NCI-H146 treated with DMSO at 0.1 percent for 48 hours (cell line): Measurements from ENCODE around the gene FGF14.

Experiments used
- DNase-seq: peaks from one replicate; lab custom pipeline; 2025; ENCODE audit not compliant: unreplicated experiment; lab: John Stamatoyannopoulos, UW

FGF14 gene

GRCh38 chr13:102401766-102402165, at the start of gene FGF14:
TSS of gene FGF14 (minus strand) at chr13:102402048.
- DNase-seq: no peak

- no peak for DNase-seq
These were observed 41.4 kb upstream of the FGF14 start for GRCh38 chr13:102443249-102443648.

DNA sequence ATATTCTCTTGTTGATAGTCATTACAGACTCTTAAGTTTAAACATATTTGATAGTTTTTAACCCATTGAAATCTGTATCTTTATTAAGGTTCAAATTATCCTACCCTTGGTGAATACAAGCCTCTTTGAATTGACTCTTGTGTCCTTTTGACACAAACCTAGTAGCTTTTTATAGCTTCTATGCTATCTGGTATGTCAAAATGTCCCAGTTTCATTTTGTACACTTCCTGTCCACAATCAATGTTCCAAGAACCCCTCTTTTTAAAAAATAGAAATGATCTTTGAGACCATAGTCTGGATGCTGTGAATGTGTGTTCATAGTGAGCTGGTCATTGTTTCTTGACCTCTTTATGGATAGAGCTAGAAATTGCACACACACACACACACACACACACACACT, 39.2 kb upstream of the FGF14 start:
- DNase-seq: no peak

- DNase-seq: no peak
These were observed 38.5 kb upstream of the FGF14 start for GRCh38 chr13:102440259-102440936.

DNA sequence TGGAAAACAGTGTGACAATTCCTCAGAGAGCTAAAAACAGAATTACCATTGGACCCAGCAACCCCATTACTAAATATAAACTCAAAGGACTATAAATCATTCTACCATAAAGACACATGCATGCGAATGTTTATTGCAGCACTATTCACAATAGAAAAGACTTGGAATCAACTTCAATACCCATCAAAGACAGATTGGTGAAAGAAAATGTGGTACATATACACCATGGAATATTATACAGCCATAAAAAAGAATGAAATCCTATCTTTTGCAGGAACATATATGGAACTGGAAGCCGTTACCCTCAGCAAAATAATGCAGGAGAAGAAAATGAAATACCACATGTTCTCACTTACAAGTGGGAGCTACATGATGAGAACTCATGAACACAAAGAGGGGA, 20.8 kb upstream of the FGF14 start:
- DNase-seq: no peak

- no peak for DNase-seq
These were observed 3.8 kb upstream of the FGF14 start for GRCh38 chr13:102405499-102406100.

- peak; percentile 57 for DNase-seq
These were observed 442 bp upstream of the FGF14 start for GRCh38 chr13:102402290-102402689.

- DNase-seq: no peak
These were observed 583 bp downstream of the FGF14 start for GRCh38 chr13:102401265-102401664.

DNA sequence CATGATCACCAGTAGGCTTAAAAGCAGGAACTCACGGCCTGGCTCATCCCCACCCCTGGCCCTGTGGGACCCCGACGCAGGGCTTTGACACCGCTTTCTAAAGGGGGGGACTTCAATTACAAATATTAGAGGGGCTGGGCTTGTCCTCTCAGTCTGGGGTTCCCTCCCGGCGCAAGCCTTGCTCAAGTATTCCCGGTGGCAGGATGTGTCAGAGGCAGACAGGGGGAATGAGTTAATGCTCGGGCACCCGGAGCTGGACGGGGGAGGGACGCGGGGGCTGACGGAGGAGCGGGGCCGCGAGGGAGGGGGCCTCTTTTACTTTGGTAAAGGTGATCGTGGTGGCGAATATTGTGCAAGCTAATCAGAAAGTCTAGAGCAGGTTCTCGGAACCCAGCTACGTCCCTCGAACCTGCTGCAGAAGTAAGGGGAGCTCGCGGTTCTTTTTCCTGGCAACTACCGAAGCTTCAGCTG, 1.1 kb downstream of the FGF14 start:
- DNase-seq: no peak

- peak; percentile 28 for DNase-seq
These were observed 1.8 kb downstream of the FGF14 start for GRCh38 chr13:102399791-102400674.

DNA sequence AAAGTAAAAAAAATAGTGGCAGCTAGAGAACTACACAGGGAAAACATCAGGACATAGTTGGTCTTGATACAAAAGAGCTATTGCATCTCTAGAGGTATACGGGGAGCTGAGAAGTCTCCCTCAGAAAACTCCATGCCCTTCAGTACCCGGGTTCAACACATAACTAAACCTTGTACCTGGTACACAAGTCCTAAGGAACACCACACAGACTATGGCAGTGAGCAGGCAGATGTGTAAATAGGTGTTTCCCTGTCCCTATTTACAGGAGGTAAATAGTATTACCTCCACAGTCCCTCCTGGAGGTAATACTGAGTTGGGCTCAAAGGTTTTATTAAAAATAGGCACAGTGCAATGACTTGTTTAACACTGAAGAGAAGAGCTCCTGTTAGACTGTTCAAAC, 5.9 kb downstream of the FGF14 start:
- no peak for DNase-seq

DNA sequence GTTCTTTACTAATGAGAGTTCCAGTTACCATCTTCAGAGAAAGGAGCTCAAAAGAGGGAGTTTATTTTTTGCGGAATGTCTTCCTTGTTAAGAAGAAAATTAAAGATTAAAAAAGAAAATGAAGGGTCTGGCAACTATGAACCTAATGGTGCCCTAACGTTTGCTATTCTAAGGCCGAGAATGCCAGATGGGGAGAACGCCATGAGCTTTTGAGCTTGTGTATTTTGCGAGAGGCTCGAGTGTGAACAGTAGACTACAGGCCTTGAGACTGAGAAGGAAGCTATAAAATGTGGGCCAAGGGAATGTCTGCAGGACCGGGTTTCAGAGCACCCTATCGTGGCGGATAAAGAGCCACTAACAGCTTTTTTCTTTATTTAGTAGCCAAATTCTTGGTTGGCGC, 6.7 kb downstream of the FGF14 start:
- DNase-seq: no peak

DNA sequence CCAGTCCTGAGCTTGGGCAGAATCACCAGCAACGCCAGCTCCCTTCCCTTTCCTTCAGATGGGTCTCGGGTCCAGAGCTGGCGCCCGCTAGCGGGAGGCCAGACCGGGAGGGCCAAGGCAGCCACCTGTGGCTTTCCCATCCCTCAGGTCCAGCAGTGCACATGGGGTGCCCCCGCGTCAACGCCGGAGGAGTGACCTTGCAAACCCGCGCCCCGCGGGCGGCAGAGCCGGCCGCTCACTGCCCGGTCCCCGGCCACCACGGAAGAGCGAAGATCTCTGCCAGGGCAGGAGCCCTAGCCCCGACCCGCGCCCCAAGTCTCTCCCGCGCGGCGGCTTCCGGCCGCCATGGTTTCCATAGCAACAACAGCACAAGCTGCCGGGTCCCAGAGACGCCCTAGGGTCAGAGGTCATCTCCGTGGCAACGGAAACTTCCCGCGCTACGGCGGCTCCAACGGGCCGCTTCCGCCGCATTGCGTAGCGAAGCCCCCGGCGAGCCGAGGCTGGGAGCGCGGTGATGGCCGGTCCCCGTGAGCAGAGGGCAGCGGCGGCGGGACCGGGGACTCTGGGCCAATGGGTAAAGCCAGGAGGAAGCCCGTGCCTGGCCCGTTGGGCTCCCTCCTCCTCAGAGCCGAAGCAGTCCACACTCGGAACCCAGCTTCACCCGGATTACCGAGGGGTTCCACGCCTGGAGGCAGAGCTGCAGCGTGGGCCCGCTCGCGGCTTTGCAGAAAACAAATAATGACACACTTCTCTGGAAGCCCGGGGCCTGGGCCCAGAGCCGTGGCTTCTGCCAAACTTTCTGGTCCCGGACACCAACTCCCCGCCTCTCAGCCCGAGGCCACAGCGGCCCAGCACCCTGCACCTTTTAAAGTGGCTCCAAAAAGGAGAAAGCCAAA, 7.4 kb downstream of the FGF14 start:
- peak; percentile 83 for DNase-seq

DNA sequence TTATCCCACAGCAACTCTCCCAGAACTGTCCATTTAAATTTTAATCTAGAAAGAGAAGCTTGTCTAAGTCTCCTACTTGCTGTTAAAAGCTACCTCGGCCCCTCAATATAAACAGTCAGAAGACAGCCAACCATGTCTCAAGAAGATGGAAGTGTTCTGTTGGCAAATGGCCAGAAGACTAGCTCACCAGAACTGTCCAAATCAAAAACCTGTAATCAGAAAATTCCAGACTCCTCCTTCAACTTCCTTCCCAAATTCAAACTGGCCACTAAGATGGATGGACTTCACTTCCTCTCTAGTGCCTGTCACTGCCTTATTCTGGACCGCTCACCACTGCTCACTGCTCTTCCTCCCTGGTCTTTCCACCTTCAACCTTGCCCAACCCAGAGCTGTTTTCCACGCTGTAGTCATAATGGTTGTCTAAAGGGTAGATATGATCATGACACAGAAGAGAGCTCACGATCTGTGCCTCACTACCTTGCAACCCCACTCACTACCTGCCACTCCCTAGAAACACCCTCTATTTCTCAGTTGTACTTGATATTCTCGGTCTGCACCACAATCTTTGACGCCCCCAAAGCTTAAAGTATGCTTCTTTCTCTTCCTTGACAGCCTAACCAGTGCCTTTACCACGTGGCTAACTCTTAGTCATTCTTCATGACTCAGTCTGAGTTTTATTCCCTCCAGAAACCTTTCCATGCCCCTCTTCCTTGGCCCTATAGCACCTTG, 9.2 kb downstream of the FGF14 start:
- DNase-seq: no peak

DNA sequence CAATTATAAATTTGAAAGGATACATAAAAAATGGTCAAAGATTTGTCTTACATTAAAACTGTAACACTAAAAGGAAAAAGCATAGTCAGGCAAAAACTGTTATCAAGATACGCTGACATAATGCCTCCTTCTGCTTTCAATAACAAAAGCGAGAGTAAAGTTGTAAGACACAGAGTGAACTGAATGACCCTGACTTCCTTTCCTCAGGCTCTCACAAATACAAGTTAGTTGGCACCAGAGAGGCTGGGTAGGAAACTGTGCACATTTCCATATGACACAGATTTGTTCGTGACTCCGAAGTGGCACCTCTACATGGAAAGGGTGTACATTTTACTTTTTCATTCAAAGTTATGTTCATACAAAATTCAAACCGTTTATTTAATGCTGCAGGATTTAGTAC, 15.4 kb downstream of the FGF14 start:
- no peak for DNase-seq

GRCh38 chr13:102380012-102380411, 21.8 kb downstream of the FGF14 start:
- DNase-seq: no peak

DNA sequence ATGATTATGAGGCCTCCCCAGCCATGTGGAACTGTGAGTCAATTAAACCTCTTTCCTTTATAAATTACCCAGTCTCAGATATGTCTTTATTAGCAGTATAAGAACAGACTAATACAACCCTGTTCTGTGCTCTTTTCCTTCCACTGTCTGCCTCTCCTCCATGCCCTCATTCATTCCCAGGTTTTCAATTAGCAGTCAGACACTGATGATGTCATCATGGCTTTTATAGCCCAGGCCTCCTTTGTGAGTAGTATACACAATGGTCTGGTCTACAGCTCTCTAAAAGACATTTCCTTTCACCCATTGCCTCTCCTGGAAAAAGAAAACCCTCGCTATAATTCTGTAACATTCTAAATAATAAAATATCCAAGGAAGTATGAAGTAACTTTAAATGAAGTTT, 25.5 kb downstream of the FGF14 start:
- no peak for DNase-seq

- DNase-seq: no peak
These were observed 27.1 kb downstream of the FGF14 start for GRCh38 chr13:102374726-102375125.

DNA sequence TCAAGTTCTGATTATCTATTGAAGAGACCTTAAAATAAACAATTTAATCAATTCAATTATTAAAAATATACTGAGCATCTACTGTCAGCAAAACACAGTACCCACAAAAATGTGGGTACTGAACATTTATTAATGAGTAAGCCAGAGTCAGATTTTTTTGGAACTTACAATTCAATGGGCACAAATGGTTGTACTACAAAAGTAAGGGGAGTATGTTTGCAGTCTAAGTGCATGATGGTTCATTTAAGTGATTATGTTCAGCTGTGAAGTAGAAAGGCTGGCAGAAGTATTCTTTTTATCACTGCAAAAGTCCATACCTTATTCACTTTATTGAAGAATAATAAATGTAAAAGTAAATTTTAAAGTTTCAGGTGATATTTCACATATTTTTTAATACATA, 27.6 kb downstream of the FGF14 start:
- no peak for DNase-seq

DNA sequence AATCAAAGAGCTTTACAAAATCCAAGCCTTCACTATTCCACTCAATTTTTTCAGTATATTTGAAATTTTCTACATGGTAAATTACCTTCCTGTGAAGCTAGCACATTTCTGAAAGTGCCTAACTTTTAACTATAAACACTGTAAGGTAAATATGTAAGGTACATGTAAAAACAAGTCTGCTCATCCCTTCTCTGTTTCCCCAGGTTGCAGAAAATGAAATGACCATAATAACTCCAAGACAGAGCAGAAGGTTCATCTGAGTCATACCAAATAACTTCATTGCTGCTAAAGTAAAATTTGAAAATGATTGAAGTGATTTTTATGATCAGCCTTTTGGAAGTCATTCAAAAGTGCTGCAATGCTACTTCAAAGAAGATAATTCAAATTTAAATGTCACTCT, 28.6 kb downstream of the FGF14 start:
- no peak for DNase-seq
